ENCODE measurements around the gene CNTD1.

The CNTD1 gene

GRCh38 chr17:42779936-42780850 is 18.5 kb upstream of the CNTD1 start, which contains the start of gene WNK4:
Gene WNK4, plus strand, starts transcription at chr17:42780610. Its CDS starts 89 bp downstream, at chr17:42780699.
- no peak for DNase-seq (ENCODE audit: low read depth)

GRCh38 chr17:42780851-42781638 is 17.6 kb upstream of the CNTD1 start:
- no peak for DNase-seq (ENCODE audit: low read depth)

- no peak for DNase-seq (ENCODE audit: low read depth)
Observed at GRCh38 chr17:42781639-42782165, 17.0 kb upstream of the CNTD1 start.

GRCh38 chr17:42782166-42783061 is 16.2 kb upstream of the CNTD1 start:
- no peak for DNase-seq (ENCODE audit: low read depth)

GRCh38 chr17:42783062-42783790 is 15.4 kb upstream of the CNTD1 start:
- DNase-seq (ENCODE audit: low read depth) = peak; percentile 76

GRCh38 chr17:42783791-42784138 is 14.9 kb upstream of the CNTD1 start:
- DNase-seq (ENCODE audit: low read depth) = no peak

- DNase-seq (ENCODE audit: low read depth) = no peak
Observed at GRCh38 chr17:42784409-42784808, 14.3 kb upstream of the CNTD1 start.

GRCh38 chr17:42784811-42785592 is 13.7 kb upstream of the CNTD1 start:
- no peak for DNase-seq (ENCODE audit: low read depth)

- DNase-seq (ENCODE audit: low read depth) = no peak
Observed at GRCh38 chr17:42787266-42787665, 11.4 kb upstream of the CNTD1 start.

GRCh38 chr17:42791948-42792347 is 6.7 kb upstream of the CNTD1 start:
- DNase-seq (ENCODE audit: low read depth) = no peak

- no peak for DNase-seq (ENCODE audit: low read depth)
Observed at GRCh38 chr17:42792545-42792944, 6.1 kb upstream of the CNTD1 start.

- DNase-seq (ENCODE audit: low read depth) = no peak
Observed at GRCh38 chr17:42795061-42795460, 3.6 kb upstream of the CNTD1 start.

- no peak for DNase-seq (ENCODE audit: low read depth)
Observed at GRCh38 chr17:42795465-42795864, 3.2 kb upstream of the CNTD1 start.

- DNase-seq (ENCODE audit: low read depth) = no peak
Observed at GRCh38 chr17:42796066-42796758, 2.4 kb upstream of the CNTD1 start.

GRCh38 chr17:42797067-42798007 is 1.3 kb upstream of the CNTD1 start:
- DNase-seq (ENCODE audit: low read depth) = no peak

- no peak for DNase-seq (ENCODE audit: low read depth)
Observed at GRCh38 chr17:42798011-42798382, 664 bp upstream of the CNTD1 start.

GRCh38 chr17:42803074-42803883 is 4.6 kb downstream of the CNTD1 start:
- DNase-seq (ENCODE audit: low read depth) = no peak

- no peak for DNase-seq (ENCODE audit: low read depth)
Observed at GRCh38 chr17:42804918-42805367, 6.3 kb downstream of the CNTD1 start.
